Left lobe of liver (tissue), 2 donors: ENCODE results near the gene RHOC. TPM values are rescaled to one million over a fixed set of nuclear protein-coding genes. Genes with fewer than 3 reads are reported as not detected.
"Not testable (repeated sequence)": the region's sequence is repeated elsewhere in the genome, so short reads cannot be mapped to it uniquely, and the experiment has no call there.

ENCODE experiments used
- ATAC-seq: fragments of 200-7000 bp; cut with Tn5 transposase; one replicate; pipeline ENCODE4 v1.9.1; 2020; ENCODE audit warnings: mild to moderate bottlenecking, moderate library complexity
- DNase-seq: peaks from one replicate; pipeline ENCODE4 v3.0.0-alpha.2; 2020; ENCODE audit warnings: low spot score
- total RNA-seq: library from RNA; stranded (reverse); gene quantifications from one replicate; pipeline ENCODE4 v1.2.1, GENCODE V29; 2021
- donor health status: DM: no; HTN: no; CAD: no; lungs with moderate emphysema.
- donor health status: DM: no; HTN: yes; CAD: no.

The RHOC gene
- 55.3 TPM for total RNA-seq

GRCh38 chr1:112706505-112707220 is at the start of gene RHOC:
Gene RHOC (minus strand): TSS chr1:112707127. CDS start chr1:112703799, 3,328 bp downstream.
- peak; percentile 77 for DNase-seq

GRCh38 chr1:112754116-112754628 is 47.2 kb upstream of the RHOC start:
- DNase-seq, result no peak
- ATAC-seq, result no peak

More at GRCh38 chr1:112706505-112707220, at the start of gene RHOC:
- ATAC-seq, result peak; percentile 91

- ATAC-seq (no peak), DNase-seq (no peak)
Measured at GRCh38 chr1:112748396-112748795, 41.5 kb upstream of the RHOC start.

GRCh38 chr1:112744009-112744578 is 37.2 kb upstream of the RHOC start:
- no peak for DNase-seq
- ATAC-seq, result peak; percentile 26

GRCh38 chr1:112743174-112744008 is 36.5 kb upstream of the RHOC start:
- ATAC-seq (no peak), DNase-seq (no peak)

- ATAC-seq, result no peak
- no peak for DNase-seq
Measured at GRCh38 chr1:112737573-112737972, 30.6 kb upstream of the RHOC start.

GRCh38 chr1:112735752-112736151 is 28.8 kb upstream of the RHOC start:
- ATAC-seq (no peak), DNase-seq (no peak)

- ATAC-seq, result no peak
- no peak for DNase-seq
Measured at GRCh38 chr1:112731451-112731850, 24.5 kb upstream of the RHOC start.

- ATAC-seq (no peak), DNase-seq (no peak)
Measured at GRCh38 chr1:112729909-112730308, 23.0 kb upstream of the RHOC start.

- DNase-seq, ATAC-seq: not testable (repeated sequence)
Measured at GRCh38 chr1:112729011-112729410, 22.1 kb upstream of the RHOC start.

GRCh38 chr1:112728306-112728971 is 21.5 kb upstream of the RHOC start:
- not testable (repeated sequence) for DNase-seq

GRCh38 chr1:112727716-112728115 is 20.8 kb upstream of the RHOC start:
- no peak for ATAC-seq
- DNase-seq, result no peak

More at GRCh38 chr1:112728306-112728971, 21.5 kb upstream of the RHOC start:
- ATAC-seq, result not testable (repeated sequence)

GRCh38 chr1:112724240-112724639 is 17.3 kb upstream of the RHOC start:
- DNase-seq, ATAC-seq: not testable (repeated sequence)

- ATAC-seq (no peak), DNase-seq (no peak)
Measured at GRCh38 chr1:112723511-112723839, 16.5 kb upstream of the RHOC start.

GRCh38 chr1:112722601-112723510 is 15.9 kb upstream of the RHOC start:
- no peak for ATAC-seq
- DNase-seq, result no peak

- no peak for DNase-seq
- ATAC-seq, result no peak
Measured at GRCh38 chr1:112721966-112722524, 15.1 kb upstream of the RHOC start.

- not testable (repeated sequence) for ATAC-seq, DNase-seq
Measured at GRCh38 chr1:112721294-112721693, 14.4 kb upstream of the RHOC start.

- ATAC-seq (no peak), DNase-seq (no peak)
Measured at GRCh38 chr1:112720800-112721199, 13.9 kb upstream of the RHOC start.

- DNase-seq, result no peak
Measured at GRCh38 chr1:112719706-112720105, 12.8 kb upstream of the RHOC start.

More at GRCh38 chr1:112719706-112720105, 12.8 kb upstream of the RHOC start:
- ATAC-seq, result no peak
